PC-3 (cell line): Measurements from ENCODE around the gene HES2. TPM values are rescaled to one million over a fixed set of nuclear protein-coding genes. Genes with fewer than 3 reads are reported as not detected.
A peak's percentile ranks its signal among the peaks of the same experiment; 100 is the strongest.

Experiments used
- ATAC-seq: fragments of 200-7000 bp; cut with Tn5 transposase; 2 replicates; pipeline ENCODE4 v1.9.1; 2020; ENCODE audit warnings: mild to moderate bottlenecking, moderate library complexity
- BruUV-seq: library from RNA; stranded (reverse); fragments of 400-500 nt; replicated peaks from 2 replicates; lab custom pipeline; 2021; lab: Mats Ljungman, UMichigan
- CTCF ChIA-PET: fragments of 300-600 bp; sonication (Branson Sonifier 250); formaldehyde crosslinking; loops from one replicate; lab custom pipeline; 2022; ENCODE audit warnings: antibody characterized with exemption; lab: Charles Lee
- POLR2A ChIA-PET: fragments of 300-600 bp; sonication (Branson Sonifier 250); formaldehyde crosslinking; loops from one replicate; lab custom pipeline; 2022; ENCODE audit warnings: antibody characterized with exemption; ENCODE audit not compliant: unreplicated experiment; lab: Charles Lee
- DNase-seq: peaks from one replicate; pipeline ENCODE4 v3.0.0-alpha.2; 2015
- H2AFZ ChIP-seq: fragments of 300-600 bp; sonication (generic); 2 replicates; pipeline ENCODE4 v1.6.0; 2016; ENCODE audit warnings: antibody characterized with exemption, low read length
- H3F3A ChIP-seq: fragments of 300-600 bp; sonication (generic); one replicate; pipeline ENCODE4 v1.6.0; 2017; ENCODE audit warnings: antibody characterized with exemption, low read length, control low read depth, mild to moderate bottlenecking; ENCODE audit not compliant: unreplicated experiment
- H3K27ac ChIP-seq: fragments of 300-600 bp; sonication (generic); 2 replicates; pipeline ENCODE4 v1.5.1; 2016; ENCODE audit warnings: mild to moderate bottlenecking, low read length
- H3K27me3 ChIP-seq: fragments of 300-600 bp; sonication (generic); 2 replicates; pipeline ENCODE4 v1.6.1; 2016; ENCODE audit warnings: low read length, mixed read lengths
- H3K36me3 ChIP-seq: fragments of 300-600 bp; sonication (generic); 2 replicates; pipeline ENCODE4 v1.6.1; 2016; ENCODE audit warnings: low read depth, mixed run types, low read length, mixed read lengths
- H3K4me1 ChIP-seq: fragments of 300-600 bp; sonication (generic); 2 replicates; pipeline ENCODE4 v1.5.1; 2016; ENCODE audit warnings: low read length; ENCODE audit not compliant: insufficient read depth
- H3K4me2 ChIP-seq: fragments of 300-600 bp; sonication (generic); 2 replicates; pipeline ENCODE4 v1.6.0; 2016; ENCODE audit warnings: low read length
- H3K4me3 ChIP-seq: fragments of 300-600 bp; sonication (generic); 2 replicates; pipeline ENCODE4 v1.5.1; 2016; ENCODE audit warnings: mild to moderate bottlenecking, low read length, mixed read lengths
- H3K79me2 ChIP-seq: fragments of 300-600 bp; sonication (generic); 2 replicates; pipeline ENCODE4 v1.6.1; 2017; ENCODE audit warnings: low read length, mixed read lengths
- H3K9ac ChIP-seq: fragments of 300-600 bp; sonication (generic); 2 replicates; pipeline ENCODE4 v1.6.0; 2016; ENCODE audit warnings: mild to moderate bottlenecking, low read length
- H3K9me2 ChIP-seq: fragments of 300-600 bp; sonication (generic); replicated peaks from 2 replicates; pipeline ENCODE4 v1.6.1; 2016; ENCODE audit warnings: mixed run types, low read length, mixed read lengths
- H3K9me3 ChIP-seq: fragments of 300-600 bp; sonication (generic); 2 replicates; pipeline ENCODE4 v1.6.1; 2016; ENCODE audit warnings: low read length, mixed read lengths
- H4K20me1 ChIP-seq: fragments of 300-600 bp; sonication (generic); 2 replicates; pipeline ENCODE4 v1.6.1; 2016; ENCODE audit warnings: low read length, mixed read lengths
- CTCF ChIP-seq: fragments of 300-600 bp; sonication (generic); conservative IDR thresholded peaks from 2 replicates; pipeline ENCODE4 v1.5.1; 2017; ENCODE audit warnings: antibody characterized with exemption, low read depth, mild to moderate bottlenecking, low read length
- EZH2 ChIP-seq: fragments of 300-600 bp; sonication (generic); IDR thresholded peaks from one replicate; pipeline ENCODE4 v1.6.1; 2017; ENCODE audit warnings: antibody characterized with exemption, mild to moderate bottlenecking, low read length; ENCODE audit not compliant: unreplicated experiment
- EZH2phosphoT487 ChIP-seq: fragments of 300-600 bp; sonication (generic); IDR thresholded peaks from 2 replicates; pipeline ENCODE4 v1.6.1; 2018; ENCODE audit warnings: mild to moderate bottlenecking, antibody characterized with exemption, low read length, borderline replicate concordance
- intact Hi-C: fragments of 100-400 bp; cut with micrococcal nuclease; formaldehyde crosslinking; loops from 2 replicates; pipeline ENCODE4 v1.9.0; 2023
- total RNA-seq: library from RNA; depleted of rRNA; stranded (reverse); fragments of >200 nt; gene quantifications from 2 replicates; pipeline ENCODE4 v1.2.3, GENCODE V29; 2014

HES2 gene
- total RNA-seq, 1 experiment from 2014 or later: 42.9 TPM

DNA sequence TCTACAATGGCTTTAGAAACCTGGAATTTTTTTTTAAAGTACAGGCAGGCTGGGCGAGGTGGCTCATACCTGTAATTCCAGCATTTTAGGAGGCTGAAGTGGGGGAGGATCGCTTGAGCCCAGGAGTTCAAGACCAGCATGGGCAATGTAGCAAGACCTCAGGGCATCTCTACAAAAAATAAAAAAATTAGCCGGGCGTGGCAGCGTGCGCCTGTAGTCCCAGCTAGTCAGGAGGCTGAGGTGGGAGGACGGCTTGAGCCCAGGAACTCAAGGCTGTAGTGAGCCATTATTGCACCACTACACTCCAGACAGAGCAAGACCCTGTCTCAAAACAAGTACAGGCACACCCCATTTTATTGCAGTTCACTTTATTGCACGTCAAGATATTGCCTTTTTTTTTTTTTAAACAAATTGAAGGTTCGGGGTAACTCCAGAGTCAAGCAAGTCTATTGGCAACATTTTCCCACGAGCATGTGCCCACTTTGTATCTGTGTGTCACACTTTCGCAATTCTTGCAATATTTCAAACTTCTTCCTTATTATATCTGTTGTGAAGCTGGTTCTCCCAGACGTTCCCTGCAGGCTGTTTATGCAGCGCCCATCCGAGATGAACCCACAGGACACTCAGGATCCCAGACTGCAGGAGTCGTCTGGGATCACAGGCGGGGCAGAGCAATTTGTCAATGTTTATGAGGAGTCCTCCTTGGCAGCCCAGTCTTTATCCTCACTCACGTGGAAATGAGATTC lies 4.7 kb downstream of the HES2 start:
- Histone ChIP-seq H3K27me3 (no peaks in the 10 kb centered on the region), H3K4me3 (no peak overlapping the region)

GRCh38 chr1:6414443-6414844 lies 5.3 kb downstream of the HES2 start:
- Histone ChIP-seq H3K9me2 (no peaks in the 10 kb centered on the region), H3K4me3 (no peak overlapping the region), H3K9ac (peak overlapping the region; percentile 13), H3K4me2 (peak overlapping the region; percentile 32), H2AFZ (0 out of 2 replicates have a peak overlapping the region, but pooled peaks have one; percentile 20), H3K27me3 (no peaks in the 10 kb centered on the region), H3K79me2 (no peaks in the 10 kb centered on the region; the same call in 1 of the 2 replicates), H3K36me3 (no peaks in the 10 kb centered on the region), H3K27ac (peak overlapping the region; percentile 67), H3F3A (no peaks in the 10 kb centered on the region), H3K9me3 (no peaks in the 10 kb centered on the region), H4K20me1 (0 out of 2 replicates have a peak, but pooled peaks cover 6% of the 10 kb centered on the region), H3K4me1 (peaks cover 46% of the 10 kb centered on the region)
- peak; percentile 73 for TF ChIP-seq CTCF
- TF ChIP-seq EZH2: no peak
- TF ChIP-seq EZH2phosphoT487: no peak
- CTCF ChIA-PET: interaction anchor here (0.9 to 2.8 kb wide), 2 partner anchors 9 to 23 kb away, joined by 4 to 14 read pairs; no protein-coding TSS in a partner anchor
- peak; percentile 50 for DNase-seq
- POLR2A ChIA-PET: interaction anchor here (0.6 kb wide), 1 partner anchor 21 kb away, joined by 6 read pairs; the partner anchor contains the start of gene ACOT7
- no TSS peak for BruUV-seq
- intact Hi-C loops: no loop called here
- peak; percentile 16 for ATAC-seq

More for the DNA sequence above, 4.7 kb downstream of the HES2 start:
- H3K27ac ChIP-seq: peak overlapping the region; percentile 67
- DNase-seq: peak; percentile 34
- H3K9me2 ChIP-seq: no peaks in the 10 kb centered on the region
- no peaks in the 10 kb centered on the region for H3F3A ChIP-seq
- H3K9ac ChIP-seq: peak overlapping the region; percentile 13
- H3K4me2 ChIP-seq: peak overlapping the region; percentile 32
- H3K4me1 ChIP-seq: peaks cover 48% of the 10 kb centered on the region
- TF ChIP-seq CTCF (no peak), EZH2phosphoT487 (no peak), EZH2 (no peak)
- no peaks in the 10 kb centered on the region; the same call in 1 of the 2 replicates for H3K79me2 ChIP-seq
- intact Hi-C loops: no loop called here
- ChIA-PET POLR2A (no interaction called here), CTCF (interaction anchor here (0.5 to 2.8 kb wide), 4 partner anchors 7 to 190 kb away, joined by 3 to 14 read pairs (median 4); no protein-coding TSS in a partner anchor)
- BruUV-seq: no TSS peak
- H3K9me3 ChIP-seq: no peaks in the 10 kb centered on the region
- H2AFZ ChIP-seq: 0 out of 2 replicates have a peak overlapping the region, but pooled peaks have one; percentile 20
- 0 out of 2 replicates have a peak, but pooled peaks cover 6% of the 10 kb centered on the region for H4K20me1 ChIP-seq
- no peaks in the 10 kb centered on the region for H3K36me3 ChIP-seq
- ATAC-seq: no peak
